Duodenal mucosa (tissue), 2 donors: ENCODE data around the gene DNAAF1.
"Not testable (repeated sequence)": the region's sequence is repeated elsewhere in the genome, so short reads cannot be mapped to it uniquely, and the experiment has no call there.

ENCODE experiments used
- H3K27ac ChIP-seq: one replicate; pipeline ENCODE4 v1.7.0; 2013; ENCODE audit warnings: low read depth, low read length
- H3K27me3 ChIP-seq, 2 donors: one replicate each; pipeline ENCODE4 v1.7.0; 2013; ENCODE audit warnings: low read length in 2 of 2, control low read depth in 1 of 2; ENCODE audit not compliant: insufficient read depth in 2 of 2, control insufficient read depth in 1 of 2
- H3K36me3 ChIP-seq, 2 donors: one replicate each; pipeline ENCODE4 v1.7.0; 2013; ENCODE audit warnings: low read length in 2 of 2, control low read depth in 1 of 2; ENCODE audit not compliant: insufficient read depth in 2 of 2, control insufficient read depth in 1 of 2
- H3K4me1 ChIP-seq, 2 donors: one replicate each; pipeline ENCODE4 v1.7.0; 2013; ENCODE audit warnings: low read length in 2 of 2, control low read depth in 1 of 2; ENCODE audit not compliant: insufficient read depth in 2 of 2, control insufficient read depth in 1 of 2
- H3K4me3 ChIP-seq, 2 donors: one replicate each; pipeline ENCODE4 v1.7.0; 2013; ENCODE audit warnings: low read length in 2 of 2, low read depth in 1 of 2
- H3K9ac ChIP-seq, 2 donors: one replicate each; pipeline ENCODE4 v1.7.0; 2013; ENCODE audit warnings: low read length in 2 of 2, low read depth in 1 of 2
- H3K9me3 ChIP-seq, 2 donors: one replicate each; pipeline ENCODE4 v1.7.0; 2013; ENCODE audit warnings: low read length in 2 of 2, control low read depth in 1 of 2; ENCODE audit not compliant: control insufficient read depth in 1 of 2

DNAAF1 gene

GRCh38 chr16:84204551-84204950, 59.4 kb downstream of the DNAAF1 start:
- H3K27me3 ChIP-seq, H3K9me3 ChIP-seq, H3K36me3 ChIP-seq, H3K27ac ChIP-seq, H3K9ac ChIP-seq, H3K4me1 ChIP-seq, H3K4me3 ChIP-seq: not testable (repeated sequence)

- H3K9ac ChIP-seq, H3K4me1 ChIP-seq, H3K36me3 ChIP-seq, H3K9me3 ChIP-seq, H3K27me3 ChIP-seq, H3K4me3 ChIP-seq, H3K27ac ChIP-seq: not testable (repeated sequence)
Measured at GRCh38 chr16:84205123-84205522, 60.0 kb downstream of the DNAAF1 start.

GRCh38 chr16:84205976-84206691, 61.0 kb downstream of the DNAAF1 start:
- no peak overlapping the region for H3K27ac ChIP-seq
- H3K4me3 ChIP-seq: no peak overlapping the region
- no peak overlapping the region for H3K9ac ChIP-seq
- H3K9me3 ChIP-seq: no peaks in the 10 kb centered on the region
- no peaks in the 10 kb centered on the region for H3K27me3 ChIP-seq
- H3K36me3 ChIP-seq: no peaks in the 10 kb centered on the region
- H3K4me1 ChIP-seq: no peaks in the 10 kb centered on the region

- H3K36me3 ChIP-seq: no peaks in the 10 kb centered on the region
- no peak overlapping the region for H3K27ac ChIP-seq
- no peaks in the 10 kb centered on the region for H3K9me3 ChIP-seq
- H3K4me1 ChIP-seq: no peaks in the 10 kb centered on the region
- H3K27me3 ChIP-seq: no peaks in the 10 kb centered on the region
- H3K4me3 ChIP-seq: no peak overlapping the region
- no peak overlapping the region for H3K9ac ChIP-seq
Measured at GRCh38 chr16:84207251-84207650, 62.1 kb downstream of the DNAAF1 start.

GRCh38 chr16:84207879-84208278, 62.8 kb downstream of the DNAAF1 start:
- Histone ChIP-seq H3K9ac (no peak overlapping the region), H3K4me1 (no peaks in the 10 kb centered on the region), H3K36me3 (no peaks in the 10 kb centered on the region)

GRCh38 chr16:84209989-84210388, 64.9 kb downstream of the DNAAF1 start:
- Histone ChIP-seq H3K27me3 (no peaks in the 10 kb centered on the region), H3K4me3 (no peak overlapping the region), H3K27ac (no peak overlapping the region), H3K9ac (no peak overlapping the region), H3K9me3 (no peaks in the 10 kb centered on the region), H3K36me3 (no peaks in the 10 kb centered on the region), H3K4me1 (no peaks in the 10 kb centered on the region)

More at GRCh38 chr16:84207879-84208278, 62.8 kb downstream of the DNAAF1 start:
- no peak overlapping the region for H3K4me3 ChIP-seq
- H3K27me3 ChIP-seq: no peaks in the 10 kb centered on the region
- no peaks in the 10 kb centered on the region for H3K9me3 ChIP-seq
- H3K27ac ChIP-seq: no peak overlapping the region

- H3K9me3 ChIP-seq: no peaks in the 10 kb centered on the region
- H3K27me3 ChIP-seq: no peaks in the 10 kb centered on the region
- H3K27ac ChIP-seq: no peak overlapping the region
- H3K4me3 ChIP-seq: no peak overlapping the region
- H3K9ac ChIP-seq: no peak overlapping the region
- no peaks in the 10 kb centered on the region for H3K36me3 ChIP-seq
- no peaks in the 10 kb centered on the region for H3K4me1 ChIP-seq
Measured at GRCh38 chr16:84212154-84212553, 67.0 kb downstream of the DNAAF1 start.

- Histone ChIP-seq H3K4me3 (no peak overlapping the region), H3K36me3 (no peaks in the 10 kb centered on the region)
Measured at GRCh38 chr16:84212631-84213030, 67.5 kb downstream of the DNAAF1 start.

GRCh38 chr16:84214451-84215066, 69.5 kb downstream of the DNAAF1 start:
- Histone ChIP-seq H3K9me3 (no peaks in the 10 kb centered on the region), H3K4me3 (no peak overlapping the region), H3K9ac (no peak overlapping the region), H3K27me3 (no peaks in the 10 kb centered on the region), H3K4me1 (no peaks in the 10 kb centered on the region), H3K36me3 (no peaks in the 10 kb centered on the region), H3K27ac (no peak overlapping the region)

More at GRCh38 chr16:84212631-84213030, 67.5 kb downstream of the DNAAF1 start:
- Histone ChIP-seq H3K27ac (no peak overlapping the region), H3K27me3 (no peaks in the 10 kb centered on the region), H3K4me1 (no peaks in the 10 kb centered on the region), H3K9me3 (no peaks in the 10 kb centered on the region), H3K9ac (no peak overlapping the region)

- Histone ChIP-seq H3K4me1 (no peaks in the 10 kb centered on the region), H3K36me3 (no peaks in the 10 kb centered on the region), H3K9me3 (no peaks in the 10 kb centered on the region), H3K4me3 (no peak overlapping the region), H3K27ac (no peak overlapping the region), H3K27me3 (no peaks in the 10 kb centered on the region), H3K9ac (no peak overlapping the region)
Measured at GRCh38 chr16:84215531-84215930, 70.4 kb downstream of the DNAAF1 start.
